Gastroesophageal sphincter (tissue), 3 donors: ENCODE data around the gene UBAP2.

Source experiments
- CTCF ChIP-seq, 4 experiments: fragments of 200-600 bp in 2 of 4; fragments of 450-650 bp in 2 of 4; sonication (generic) in 1 of 4; IDR thresholded peaks; one replicate each; pipeline ENCODE4 v1.5.1; 2017 to 2019; ENCODE audit warnings: antibody characterized with exemption in 4 of 4, mild to moderate bottlenecking in 2 of 4, moderate library complexity in 2 of 4
- EP300 ChIP-seq: sonication (generic); formaldehyde crosslinking; IDR thresholded peaks from one replicate; pipeline ENCODE4 v1.6.1; 2017; ENCODE audit warnings: antibody characterized with exemption, mild to moderate bottlenecking
- POLR2A ChIP-seq, 2 donors: fragments of 450-650 bp; IDR thresholded peaks; one replicate each; pipeline ENCODE4 v1.6.1; 2017; ENCODE audit warnings: antibody characterized with exemption in 2 of 2, mild to moderate bottlenecking in 2 of 2, moderate library complexity in 1 of 2
- POLR2AphosphoS5 ChIP-seq: sonication (generic); formaldehyde crosslinking; IDR thresholded peaks from one replicate; pipeline ENCODE4 v1.6.1; 2017; ENCODE audit warnings: antibody characterized with exemption

- no peak for TF ChIP-seq EP300
- no peak for TF ChIP-seq CTCF (IDR thresholded peaks at IDR 0.05)
- TF ChIP-seq POLR2AphosphoS5, result no peak
- no peak for TF ChIP-seq POLR2A (IDR thresholded peaks at IDR 0.05)
These were observed 121.8 kb downstream of the UBAP2 start for GRCh38 chr9:33926746-33927485.
